Omental fat pad (tissue), 4 donors: Measurements from ENCODE around the gene CYB5R4. TPM values are rescaled to one million over a fixed set of nuclear protein-coding genes. Genes with fewer than 3 reads are reported as not detected.

Source experiments
- ATAC-seq: fragments of 150-250 bp; one replicate; pipeline ENCODE4 v1.9.1; 2016; ENCODE audit warnings: mild to moderate bottlenecking, moderate library complexity; ENCODE audit not compliant: low FRiP score
- DNase-seq: peaks from one replicate; pipeline ENCODE4 v3.0.0-alpha.2; 2019; ENCODE audit warnings: low spot score
- CTCF ChIP-seq, 3 donors: fragments of 450-650 bp; IDR thresholded peaks; one replicate each; pipeline ENCODE4 v1.5.1; 2016 to 2017; ENCODE audit warnings: antibody characterized with exemption in 3 of 3, mild to moderate bottlenecking in 3 of 3, moderate library complexity in 2 of 3
- total RNA-seq, 4 donors: library from RNA; depleted of rRNA; stranded (reverse); fragments of >200 nt; gene quantifications; one replicate each; pipeline ENCODE4 v1.1.0, GENCODE V29; 2016

The CYB5R4 gene
- total RNA-seq, 4 donors from 2014 or later = 7.2 to 12.8 (median 10.7) TPM

- no peak for ATAC-seq
- no peak for TF ChIP-seq CTCF (IDR thresholded peaks at IDR 0.05)
- no peak for DNase-seq
Observed at GRCh38 chr6:83852528-83853177, 6.8 kb upstream of the CYB5R4 start.

DNA sequence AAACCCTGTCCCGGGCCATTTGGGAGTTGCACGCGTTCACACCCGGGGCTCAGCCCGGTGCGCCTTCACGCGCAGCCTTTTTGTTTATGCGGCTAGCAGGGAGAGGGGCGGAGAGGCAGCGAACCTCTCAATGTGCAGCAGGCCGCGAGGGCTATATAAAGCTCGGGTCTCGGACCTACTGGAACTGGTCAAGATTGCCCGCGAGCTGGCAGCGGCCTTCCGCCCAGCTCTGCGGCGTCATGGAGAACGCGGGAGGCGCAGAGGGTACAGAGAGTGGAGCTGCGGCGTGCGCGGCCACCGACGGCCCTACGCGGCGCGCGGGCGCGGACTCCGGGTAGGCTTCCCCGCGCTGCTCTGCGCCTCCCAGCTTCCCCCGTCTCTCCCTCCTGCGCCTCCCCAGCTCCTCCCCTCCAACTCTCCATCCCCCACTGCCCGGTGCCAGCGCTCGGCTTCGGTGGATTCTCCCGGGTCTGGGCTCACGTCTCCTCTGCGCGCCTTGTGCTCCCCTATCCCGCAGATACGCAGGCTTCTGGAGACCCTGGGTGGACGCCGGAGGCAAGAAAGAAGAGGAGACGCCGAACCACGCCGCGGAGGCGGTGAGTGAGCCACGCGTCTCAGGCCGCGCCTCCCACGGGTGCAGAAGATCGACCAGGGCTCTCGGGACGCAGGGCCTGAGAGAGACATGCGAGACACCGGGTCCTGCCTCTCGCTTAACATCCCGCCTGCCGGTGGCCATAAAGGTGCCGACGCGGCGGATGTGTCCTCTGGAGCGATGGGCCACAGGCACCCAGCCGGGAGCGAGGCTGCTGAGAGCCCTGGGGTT, 6.1 kb upstream of the CYB5R4 start, which contains the start of gene RIPPLY2:
RIPPLY2 (plus strand) TSS at position 183 of the 823 bp plus-strand sequence; CDS start at position 240, 57 bp downstream.
- no peak for TF ChIP-seq CTCF (IDR thresholded peaks at IDR 0.05)
- no peak for DNase-seq
- peak; percentile 86 for ATAC-seq

DNA sequence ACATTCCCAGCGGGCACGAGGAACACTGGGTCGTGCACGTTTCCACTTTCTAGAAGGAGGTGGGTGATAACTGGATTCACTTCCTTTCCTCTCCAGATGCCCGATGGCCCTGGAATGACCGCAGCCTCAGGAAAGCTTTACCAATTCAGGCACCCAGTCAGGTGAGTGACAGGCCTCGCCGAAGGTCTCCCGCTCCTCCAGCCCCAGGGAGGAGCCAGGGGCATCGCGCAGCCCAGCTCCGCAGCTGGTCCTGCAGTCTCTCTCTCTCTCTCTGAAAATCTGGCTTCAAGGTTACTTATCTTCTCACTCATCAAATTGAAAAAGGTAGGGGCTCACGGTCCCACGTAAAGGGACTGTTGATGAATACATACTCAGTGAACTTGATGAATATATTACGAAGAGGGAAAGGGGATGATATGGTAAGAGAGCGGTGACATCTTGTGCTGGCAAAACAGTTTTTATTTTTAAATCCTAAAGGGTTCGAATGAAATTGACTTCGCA, 5.4 kb upstream of the CYB5R4 start:
- DNase-seq = no peak
- no peak for TF ChIP-seq CTCF (IDR thresholded peaks at IDR 0.05)
- peak; percentile 28 for ATAC-seq

DNA sequence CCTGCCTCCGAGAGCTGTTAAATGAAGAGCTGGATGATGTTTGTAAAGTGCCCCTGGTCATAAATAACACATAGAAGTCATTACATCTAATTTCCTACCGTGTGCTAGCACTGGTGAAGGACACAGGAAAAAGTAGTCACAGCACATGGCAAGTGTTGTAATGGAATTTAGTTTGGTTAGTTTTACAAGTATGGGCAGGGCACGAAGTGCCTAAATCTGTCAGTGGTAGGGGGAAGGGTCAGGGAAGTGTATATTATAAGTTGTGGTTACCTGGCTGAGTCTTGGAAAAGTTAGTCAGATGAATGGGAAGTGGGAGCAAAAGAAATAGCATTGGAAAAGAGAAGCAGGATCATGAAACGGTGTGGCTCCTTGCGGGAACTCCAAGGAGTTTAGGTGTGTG, 4.7 kb upstream of the CYB5R4 start:
- DNase-seq (no peak), ATAC-seq (no peak)
- TF ChIP-seq CTCF (IDR thresholded peaks at IDR 0.05) = no peak

DNA sequence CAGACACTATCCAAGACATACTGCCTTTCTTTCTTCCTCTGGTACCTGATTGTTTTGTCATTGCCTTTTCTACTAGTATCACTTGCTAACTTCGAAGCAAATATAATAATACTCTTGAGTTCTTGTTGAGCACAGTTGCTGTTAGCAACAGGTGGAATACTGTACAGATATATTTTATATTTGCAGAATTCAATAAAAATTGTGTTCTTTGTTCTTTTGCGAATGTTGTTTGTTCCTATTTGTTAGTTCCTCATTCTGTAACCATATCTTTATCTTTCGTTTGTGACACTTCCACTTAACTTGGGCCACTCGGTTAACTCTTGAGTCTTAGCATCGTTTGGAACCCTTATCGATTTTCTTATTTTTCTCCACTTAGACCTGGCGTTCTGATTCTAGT, 868 bp downstream of the CYB5R4 start:
- ATAC-seq (no peak), DNase-seq (no peak)
- no peak for TF ChIP-seq CTCF (IDR thresholded peaks at IDR 0.05)

- no peak for ATAC-seq
- TF ChIP-seq CTCF (IDR thresholded peaks at IDR 0.05) = no peak
- no peak for DNase-seq
Observed at GRCh38 chr6:83860782-83861495, 1.4 kb downstream of the CYB5R4 start.
